Breast epithelium (tissue), 4 donors: ENCODE measurements around the gene CFAP20DC. TPM values are rescaled to one million over a fixed set of nuclear protein-coding genes. Genes with fewer than 3 reads are reported as not detected.

ENCODE experiments used
- DNase-seq, 2 donors: peaks; one replicate each; pipeline ENCODE4 v3.0.0-alpha.2; 2019; ENCODE audit warnings: low spot score in 2 of 2
- H3K27ac ChIP-seq, 2 donors: fragments of 200-600 bp; sonication (generic) in 1 of 2; one replicate each; pipeline ENCODE4 v1.5.1; 2016 to 2019; ENCODE audit warnings: mild to moderate bottlenecking in 1 of 2
- H3K27me3 ChIP-seq, 2 donors: fragments of 200-600 bp; sonication (generic) in 1 of 2; one replicate each; pipeline versions ENCODE4 v1.5.1 to v1.6.0; 2017 to 2019; ENCODE audit warnings: control low read depth in 1 of 2, mild to moderate bottlenecking in 1 of 2
- H3K36me3 ChIP-seq: fragments of 200-600 bp; one replicate; pipeline ENCODE4 v1.5.1; 2019
- H3K4me1 ChIP-seq, 2 donors: fragments of 200-600 bp; sonication (generic); one replicate each; pipeline ENCODE4 v1.5.1; 2016 to 2019; ENCODE audit warnings: control low read depth in 1 of 2
- H3K4me3 ChIP-seq, 3 donors: fragments of 200-600 bp; sonication (generic); 1 replicate in 2 of 3; 2 replicates in 1 of 3; pipeline ENCODE4 v1.5.1; 2016 to 2019; ENCODE audit warnings: mild to moderate bottlenecking in 3 of 3, moderate library complexity in 2 of 3
- H3K9me3 ChIP-seq, 2 donors: fragments of 200-600 bp; sonication (generic) in 1 of 2; one replicate each; pipeline ENCODE4 v1.5.1; 2016 to 2019; ENCODE audit warnings: control low read depth in 1 of 2
- POLR2A ChIP-seq: fragments of 450-650 bp; IDR thresholded peaks from one replicate; pipeline ENCODE4 v1.6.1; 2016; ENCODE audit warnings: antibody characterized with exemption, mild to moderate bottlenecking, moderate library complexity
- POLR2AphosphoS5 ChIP-seq, 3 donors: sonication (generic); formaldehyde crosslinking; IDR thresholded peaks; one replicate each; pipeline ENCODE4 v1.6.1; 2017; ENCODE audit warnings: antibody characterized with exemption in 3 of 3
- intact Hi-C: fragments of 100-400 bp; cut with DNase I; formaldehyde crosslinking; loops from one replicate; pipeline ENCODE4 v1.15.1; 2023; ENCODE audit warnings: low total_unique reads
- total RNA-seq, 3 donors: library from RNA; depleted of rRNA; stranded (reverse); fragments of >200 nt; gene quantifications; one replicate each; pipeline ENCODE4 v1.1.0, GENCODE V29; 2016
- TF ChIP-seq, protein P1 (sequence below), 3 donors: fragments of 450-650 bp; IDR thresholded peaks; one replicate each; pipeline ENCODE4 v1.5.1; 2016 to 2017; ENCODE audit warnings: antibody characterized with exemption in 3 of 3, mild to moderate bottlenecking in 3 of 3, moderate library complexity in 3 of 3

CFAP20DC gene
- total RNA-seq, 3 donors from 2014 or later = 0.44 to 3.3 (median 2.4) TPM

DNA sequence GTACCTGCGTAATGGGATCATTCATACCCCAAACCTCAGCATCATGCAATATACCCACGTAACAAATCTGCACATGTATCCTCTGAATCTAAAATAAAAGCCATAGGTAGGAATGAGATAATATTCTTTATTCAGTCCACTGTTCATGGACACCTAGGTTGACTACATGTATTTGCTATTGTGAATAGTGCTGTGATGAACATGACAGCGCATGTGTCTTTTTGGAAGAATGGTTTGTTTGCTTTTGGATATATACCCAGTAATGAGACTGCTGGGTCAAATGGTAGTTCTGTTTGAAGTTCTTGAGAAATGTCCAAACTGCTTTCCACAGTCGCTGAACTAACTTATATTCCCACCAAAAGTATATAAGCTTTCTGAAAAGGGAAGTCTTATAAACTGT is 265.4 kb downstream of the CFAP20DC start:
- no peak for TF ChIP-seq POLR2A
- no peak for TF ChIP-seq POLR2AphosphoS5 (IDR thresholded peaks at IDR 0.05)
- no peaks in the 10 kb centered on the region for H3K36me3 ChIP-seq
- H3K27me3 ChIP-seq = no peaks in the 10 kb centered on the region
- peaks cover 8 to 16% of the 10 kb centered on the region in 2 donors for H3K9me3 ChIP-seq
- no peaks in the 10 kb centered on the region for H3K4me1 ChIP-seq
- intact Hi-C loops = no loop called here
- H3K27ac ChIP-seq = no peak overlapping the region
- H3K4me3 ChIP-seq = no peak overlapping the region
- DNase-seq = no peak

DNA sequence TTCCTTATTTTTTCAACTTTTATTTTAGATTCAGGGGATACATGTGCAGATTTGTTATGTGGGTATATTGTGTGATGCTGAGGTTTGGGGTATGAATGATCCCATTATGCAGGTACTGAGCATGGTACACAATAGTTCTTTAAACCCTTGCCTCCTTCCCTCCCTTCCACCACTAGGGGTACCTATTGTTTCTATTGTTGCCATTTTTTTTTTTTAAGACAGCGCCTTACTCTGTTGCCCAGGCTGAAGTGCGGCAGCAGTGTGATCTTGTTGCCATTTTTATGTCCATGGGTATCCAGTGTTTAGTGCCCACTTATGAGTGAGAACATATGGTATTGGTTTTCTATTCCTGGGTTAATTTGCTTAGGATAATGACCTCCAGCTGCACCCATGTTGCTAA is 266.0 kb downstream of the CFAP20DC start:
- Histone ChIP-seq H3K27me3 (no peaks in the 10 kb centered on the region), H3K27ac (no peak overlapping the region), H3K9me3 (peaks cover 8 to 22% of the 10 kb centered on the region in 2 donors), H3K36me3 (no peaks in the 10 kb centered on the region), H3K4me3 (no peak overlapping the region), H3K4me1 (no peaks in the 10 kb centered on the region)
- no peak for DNase-seq
- intact Hi-C loops = no loop called here
- TF ChIP-seq POLR2A (no peak), POLR2AphosphoS5 (IDR thresholded peaks at IDR 0.05) (no peak)
- TF ChIP-seq, protein P1, sequence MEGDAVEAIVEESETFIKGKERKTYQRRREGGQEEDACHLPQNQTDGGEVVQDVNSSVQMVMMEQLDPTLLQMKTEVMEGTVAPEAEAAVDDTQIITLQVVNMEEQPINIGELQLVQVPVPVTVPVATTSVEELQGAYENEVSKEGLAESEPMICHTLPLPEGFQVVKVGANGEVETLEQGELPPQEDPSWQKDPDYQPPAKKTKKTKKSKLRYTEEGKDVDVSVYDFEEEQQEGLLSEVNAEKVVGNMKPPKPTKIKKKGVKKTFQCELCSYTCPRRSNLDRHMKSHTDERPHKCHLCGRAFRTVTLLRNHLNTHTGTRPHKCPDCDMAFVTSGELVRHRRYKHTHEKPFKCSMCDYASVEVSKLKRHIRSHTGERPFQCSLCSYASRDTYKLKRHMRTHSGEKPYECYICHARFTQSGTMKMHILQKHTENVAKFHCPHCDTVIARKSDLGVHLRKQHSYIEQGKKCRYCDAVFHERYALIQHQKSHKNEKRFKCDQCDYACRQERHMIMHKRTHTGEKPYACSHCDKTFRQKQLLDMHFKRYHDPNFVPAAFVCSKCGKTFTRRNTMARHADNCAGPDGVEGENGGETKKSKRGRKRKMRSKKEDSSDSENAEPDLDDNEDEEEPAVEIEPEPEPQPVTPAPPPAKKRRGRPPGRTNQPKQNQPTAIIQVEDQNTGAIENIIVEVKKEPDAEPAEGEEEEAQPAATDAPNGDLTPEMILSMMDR (IDR thresholded peaks at IDR 0.05) = no peak

DNA sequence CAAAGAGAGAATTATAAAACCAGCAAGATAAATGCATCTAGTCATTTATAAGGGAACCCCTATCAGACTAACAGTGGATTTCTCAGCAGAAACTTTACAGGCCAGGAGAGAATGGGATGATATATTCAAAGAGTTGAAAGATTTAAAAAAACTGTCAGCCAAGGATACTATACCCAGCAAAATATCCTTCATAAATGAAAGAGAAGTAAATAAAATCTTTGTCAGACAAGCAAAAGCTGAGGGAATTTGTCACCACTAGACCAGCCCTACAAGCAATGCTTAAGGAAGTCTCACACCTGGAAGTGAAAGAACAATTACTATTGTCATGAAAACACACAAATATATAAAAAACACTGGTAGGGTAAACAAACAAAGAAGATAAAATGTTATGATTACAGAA is 269.9 kb downstream of the CFAP20DC start:
- Histone ChIP-seq H3K36me3 (no peaks in the 10 kb centered on the region), H3K4me1 (no peaks in the 10 kb centered on the region), H3K27ac (no peak overlapping the region), H3K27me3 (no peaks in the 10 kb centered on the region), H3K9me3 (peaks cover 15 to 25% of the 10 kb centered on the region in 2 donors), H3K4me3 (no peak overlapping the region)
- no peak for DNase-seq
- TF ChIP-seq POLR2A (no peak), POLR2AphosphoS5 (IDR thresholded peaks at IDR 0.05) (no peak)
- TF ChIP-seq, protein P1 (IDR thresholded peaks at IDR 0.05) = no peak
- intact Hi-C loops = no loop called here

DNA sequence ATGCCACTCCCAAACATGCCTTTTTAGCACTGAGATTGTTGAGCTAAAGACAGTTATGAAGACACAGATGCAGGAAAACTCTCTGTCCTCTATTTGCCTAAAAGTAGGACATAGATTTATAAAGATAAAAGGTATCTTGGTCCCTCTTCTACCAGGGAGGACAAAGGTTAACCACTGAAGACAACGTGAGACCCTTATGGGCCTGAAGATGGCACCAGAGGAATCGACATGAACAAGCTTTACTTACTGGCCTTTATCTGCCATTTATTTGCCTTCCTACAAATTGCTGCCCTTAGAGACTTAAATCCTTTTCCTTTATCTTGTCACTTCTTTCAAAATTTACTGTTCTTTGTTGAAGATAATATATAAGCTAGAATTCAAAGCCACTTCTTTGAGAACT is 273.6 kb downstream of the CFAP20DC start:
- no peak overlapping the region for H3K27ac ChIP-seq
- no peaks in the 10 kb centered on the region for H3K36me3 ChIP-seq
- peaks cover 15 to 22% of the 10 kb centered on the region in 2 donors for H3K9me3 ChIP-seq
- no peak for TF ChIP-seq POLR2A
- TF ChIP-seq POLR2AphosphoS5 (IDR thresholded peaks at IDR 0.05) = no peak
- TF ChIP-seq, protein P1 (IDR thresholded peaks at IDR 0.05) = no peak
- H3K4me1 ChIP-seq = no peaks in the 10 kb centered on the region
- intact Hi-C loops = no loop called here
- H3K27me3 ChIP-seq = no peaks in the 10 kb centered on the region
- no peak overlapping the region for H3K4me3 ChIP-seq
- no peak for DNase-seq

DNA sequence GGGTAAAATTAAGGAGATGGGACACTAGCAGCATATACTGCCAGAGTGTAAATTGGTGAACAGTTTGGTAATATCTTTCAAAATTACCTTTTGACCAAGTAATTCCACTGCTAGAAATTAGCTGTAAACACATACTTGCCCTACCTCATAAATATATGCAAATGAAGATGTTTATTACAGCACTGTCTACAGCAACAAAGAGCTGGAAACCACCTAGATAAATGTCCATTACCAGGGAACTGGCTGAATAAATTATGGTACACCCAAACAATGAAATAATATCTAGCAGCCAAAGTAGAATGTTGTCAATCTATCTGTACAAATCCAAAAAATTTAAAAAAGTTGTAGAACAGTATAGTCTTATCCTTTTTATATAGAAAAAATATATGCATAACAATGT is 277.4 kb downstream of the CFAP20DC start:
- no peak for DNase-seq
- Histone ChIP-seq H3K27me3 (no peaks in the 10 kb centered on the region), H3K4me1 (no peaks in the 10 kb centered on the region), H3K9me3 (no peaks in the 10 kb centered on the region), H3K36me3 (no peaks in the 10 kb centered on the region), H3K4me3 (no peak overlapping the region), H3K27ac (no peak overlapping the region)
- intact Hi-C loops = no loop called here
- TF ChIP-seq POLR2AphosphoS5 (IDR thresholded peaks at IDR 0.05) (no peak), POLR2A (no peak)
- TF ChIP-seq, protein P1 (IDR thresholded peaks at IDR 0.05) = no peak

DNA sequence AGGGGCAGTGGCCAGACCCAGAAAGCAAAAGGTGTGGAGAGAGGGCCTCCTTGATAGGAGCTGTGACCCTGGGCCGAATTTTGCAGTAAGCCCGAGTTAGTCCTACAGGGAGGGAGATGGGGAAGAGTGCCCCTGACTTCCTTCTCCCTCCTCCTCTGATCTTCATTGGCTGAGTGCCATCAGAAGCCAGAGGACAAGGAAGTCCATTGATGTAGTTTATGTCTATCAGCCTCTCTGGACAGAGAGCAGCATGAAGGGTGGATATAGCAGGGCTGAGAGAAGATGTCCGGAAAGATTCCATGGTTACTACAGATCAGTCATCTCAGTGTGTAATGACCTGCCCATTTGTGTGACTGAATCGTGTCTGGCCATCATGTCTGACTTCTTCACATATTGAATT is 280.8 kb downstream of the CFAP20DC start:
- Histone ChIP-seq H3K4me1 (no peaks in the 10 kb centered on the region), H3K27ac (no peak overlapping the region), H3K4me3 (no peak overlapping the region), H3K36me3 (no peaks in the 10 kb centered on the region), H3K9me3 (peaks cover 0 to 7% of the 10 kb centered on the region in 2 donors), H3K27me3 (no peaks in the 10 kb centered on the region)
- TF ChIP-seq POLR2AphosphoS5 (IDR thresholded peaks at IDR 0.05) (no peak), POLR2A (no peak)
- TF ChIP-seq, protein P1 (IDR thresholded peaks at IDR 0.05) = no peak
- DNase-seq = no peak
- intact Hi-C loops = no loop called here
